HS-5 (cell line): Measurements from ENCODE around the gene SDSL.

Experiments used
- DNase-seq: peaks from one replicate; pipeline ENCODE4 v3.0.0-alpha.2; 2012; ENCODE audit warnings: low read depth

SDSL gene

DNA sequence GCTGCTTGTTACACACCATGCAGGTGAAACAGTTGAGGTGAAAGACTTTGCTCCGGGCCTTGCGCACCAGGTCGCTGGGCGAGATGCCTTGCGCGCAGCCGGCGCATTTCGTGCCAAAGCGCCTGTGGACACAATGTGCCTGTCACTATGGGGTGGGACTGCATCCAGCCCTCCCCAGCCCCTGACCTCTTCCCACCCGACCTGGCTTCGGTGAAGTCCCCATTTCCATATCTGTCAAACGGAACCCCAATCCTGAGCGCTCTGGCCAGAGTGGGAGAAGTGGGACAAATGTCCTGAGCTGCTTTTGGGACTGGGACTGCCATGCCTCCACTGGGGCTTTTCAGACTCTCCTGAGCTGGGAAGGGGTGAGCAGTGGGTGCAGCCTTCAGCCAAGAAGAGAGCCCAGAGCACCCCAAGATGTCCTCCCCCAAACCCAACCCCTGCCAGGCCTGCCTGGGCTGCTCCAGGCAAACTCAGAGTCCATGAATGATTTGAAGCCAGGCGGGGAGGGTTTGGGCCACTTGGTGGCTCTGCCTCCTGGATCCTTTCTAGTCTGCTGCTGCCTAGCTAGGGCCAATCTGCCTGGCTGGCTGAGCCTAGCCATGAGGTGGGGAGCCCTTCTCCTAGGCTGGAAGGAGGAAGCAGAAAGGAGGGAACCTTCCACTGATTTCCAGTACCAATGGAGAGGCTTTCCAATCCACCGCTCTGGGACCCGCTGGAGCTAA lies 47.2 kb downstream of the SDSL start:
- no peak for DNase-seq

DNA sequence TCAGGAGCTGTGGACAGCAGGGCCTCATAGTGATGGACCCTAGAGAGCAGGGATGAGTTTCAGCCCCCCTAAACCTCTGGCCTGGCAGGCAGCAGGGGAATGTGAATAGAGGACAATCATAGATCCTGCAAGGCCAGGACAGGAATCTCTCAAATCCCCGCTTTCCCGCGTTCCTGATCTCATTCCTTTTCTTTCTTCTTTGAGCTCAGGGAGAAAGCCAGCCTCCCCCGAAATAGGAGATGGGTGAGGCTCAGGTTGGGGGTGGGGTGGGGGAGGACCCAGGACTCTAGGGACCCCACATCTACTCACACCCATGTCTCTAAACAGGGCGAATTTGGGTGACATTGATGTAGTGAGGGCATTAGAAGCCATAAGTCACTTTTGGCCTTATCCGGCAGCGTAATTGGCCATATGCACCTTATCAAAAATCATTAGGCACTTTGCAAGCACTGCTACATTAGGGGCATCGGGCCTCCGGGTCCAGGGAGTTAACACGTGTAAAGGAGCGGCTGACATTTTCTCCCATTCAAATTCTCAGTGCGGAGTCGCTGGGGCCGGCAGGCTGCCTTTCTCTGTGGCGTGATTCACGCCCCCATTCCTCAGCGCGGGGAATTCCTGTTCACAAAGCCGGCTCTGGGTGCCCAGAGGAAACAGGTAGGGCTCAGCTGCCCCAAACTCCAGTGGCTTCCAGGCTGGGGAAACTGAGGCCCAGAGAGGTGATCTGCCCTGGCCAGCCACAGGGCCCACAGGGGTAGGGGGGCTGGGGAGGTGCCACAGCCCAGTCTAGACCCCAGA lies 48.0 kb downstream of the SDSL start:
- DNase-seq: no peak

DNA sequence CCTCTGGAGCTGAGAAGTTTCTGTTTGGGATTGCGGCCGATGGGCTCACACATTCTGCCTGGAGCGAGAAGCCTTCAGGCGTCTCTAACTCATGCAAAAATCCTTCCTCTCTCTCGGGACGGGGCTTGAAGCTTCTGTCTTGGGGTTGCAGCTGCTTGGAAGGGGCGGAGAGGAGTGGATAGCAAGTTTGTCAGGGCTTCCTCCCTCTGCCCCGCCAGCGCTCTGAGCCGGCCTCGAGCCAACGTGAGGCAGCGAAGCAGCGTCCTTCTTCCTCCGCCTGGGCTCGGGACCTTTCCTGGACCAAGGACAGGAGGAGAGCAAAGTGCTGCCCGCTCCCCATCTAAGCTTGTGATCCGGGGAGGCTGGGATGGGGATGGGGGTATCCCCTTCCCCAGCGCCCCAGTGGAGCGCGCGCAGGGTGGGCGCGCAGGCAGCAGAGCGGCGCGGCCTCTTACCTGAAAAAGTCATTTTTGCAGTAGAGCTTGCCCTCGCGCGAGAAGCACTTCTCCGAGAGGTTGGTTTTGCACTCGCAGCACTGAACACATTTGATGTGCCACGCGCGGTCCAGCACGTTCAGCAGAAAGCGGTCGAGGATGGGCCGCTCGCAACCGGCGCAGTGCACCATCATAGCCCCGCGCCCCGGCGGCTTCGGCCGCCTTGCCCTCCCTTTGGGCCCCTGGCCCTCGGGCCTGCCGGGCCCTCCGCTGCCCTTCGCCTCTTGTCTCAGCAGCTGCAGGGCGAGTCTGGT lies 48.9 kb downstream of the SDSL start:
- no peak for DNase-seq

DNA sequence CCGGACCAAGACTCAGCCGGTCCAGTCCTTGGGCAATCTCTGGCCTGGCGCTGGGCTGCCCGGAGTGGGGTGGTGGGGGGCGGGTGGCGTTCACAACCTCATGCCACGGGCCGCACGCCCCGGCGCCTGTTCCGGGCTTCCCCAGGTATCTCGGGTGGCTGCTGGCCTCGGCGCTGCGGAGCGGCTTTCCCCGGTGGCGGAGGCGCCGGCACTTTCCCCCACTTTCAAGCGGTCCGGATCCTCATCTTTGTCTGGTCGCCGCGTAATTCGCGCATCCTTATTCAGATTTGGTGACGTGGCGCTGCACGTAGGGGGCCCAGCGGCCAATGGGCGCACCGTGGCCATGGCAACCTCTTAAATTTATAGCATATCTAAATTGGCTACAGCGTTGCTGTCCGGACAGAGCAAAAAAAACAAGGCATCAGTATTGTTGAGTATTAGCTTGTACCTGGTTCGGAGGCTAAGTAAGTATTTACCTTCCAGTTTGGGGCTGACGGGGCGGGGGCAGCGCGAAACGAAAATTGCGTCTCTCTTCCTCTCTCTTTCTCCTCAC lies 49.5 kb downstream of the SDSL start, which contains the start of gene LHX5:
LHX5 (minus strand) TSS at position 253 of the 553 bp plus-strand sequence. CDS start 373 bp downstream, outside the sequence.
- DNase-seq: no peak

DNA sequence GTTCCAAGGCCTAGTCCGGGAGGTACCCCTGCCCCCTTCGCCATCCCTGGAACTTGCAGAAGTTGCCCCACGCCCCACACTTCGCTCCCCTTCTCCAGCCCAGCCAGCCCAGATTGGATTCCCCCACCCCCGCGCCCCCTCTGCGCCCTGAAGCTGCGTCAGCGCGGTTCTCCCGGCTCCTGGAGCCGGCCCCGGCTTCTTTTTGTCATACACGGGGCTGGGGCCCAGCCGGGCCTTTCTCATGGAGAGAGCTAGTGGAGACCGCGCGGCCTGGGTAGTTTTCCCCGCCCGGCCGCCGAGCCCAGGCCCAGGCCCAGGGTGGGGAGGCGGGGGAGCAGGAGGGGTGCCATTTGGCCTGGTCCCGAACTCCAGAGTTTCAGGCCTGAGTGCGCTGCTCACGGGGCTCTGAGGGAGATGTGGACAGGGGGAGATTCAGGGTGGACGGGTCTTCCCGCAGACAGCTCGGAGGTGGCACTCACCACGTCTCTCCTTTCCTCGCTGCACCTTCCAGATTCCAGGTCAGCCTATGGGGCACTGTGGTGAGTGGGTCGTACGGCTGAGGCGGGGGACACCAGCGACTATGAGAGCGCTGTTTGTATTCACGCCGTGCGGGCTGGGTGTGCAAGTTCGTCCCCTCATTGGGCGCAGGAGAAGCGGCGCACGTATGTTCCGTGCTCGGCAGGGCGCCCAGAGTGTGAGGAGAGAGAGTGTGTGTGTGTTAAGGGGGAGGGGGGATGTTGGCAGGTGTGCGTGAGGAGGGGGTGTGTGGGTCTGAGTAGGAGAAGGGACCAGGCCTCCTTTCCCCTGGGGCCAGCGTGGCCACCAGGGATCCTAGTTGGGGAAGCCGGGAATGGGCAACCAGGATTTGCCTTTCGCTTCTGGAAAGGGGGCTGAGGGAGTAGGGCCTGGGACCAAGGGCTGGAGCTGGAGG lies 50.3 kb downstream of the SDSL start:
- DNase-seq: no peak

DNA sequence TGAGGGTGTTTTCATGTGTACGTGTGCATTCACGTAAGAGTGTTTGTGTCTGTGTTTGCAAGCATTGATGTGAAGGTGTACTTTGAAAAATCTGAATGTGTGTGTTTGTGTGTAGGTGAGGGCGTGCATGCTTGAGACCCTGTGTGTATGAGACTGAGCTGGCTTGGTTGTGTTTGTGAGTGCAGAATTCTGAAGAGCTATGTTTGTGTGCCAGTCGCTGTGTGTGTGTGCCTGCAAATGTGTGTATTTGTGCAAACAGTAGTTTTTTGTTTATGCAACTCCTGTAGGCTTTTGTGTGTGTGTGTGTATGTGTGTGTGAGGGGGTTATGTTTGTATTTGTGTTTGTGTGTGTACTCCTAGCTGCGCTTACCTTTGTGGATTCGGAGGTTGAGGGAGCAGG lies 51.2 kb downstream of the SDSL start:
- no peak for DNase-seq

DNA sequence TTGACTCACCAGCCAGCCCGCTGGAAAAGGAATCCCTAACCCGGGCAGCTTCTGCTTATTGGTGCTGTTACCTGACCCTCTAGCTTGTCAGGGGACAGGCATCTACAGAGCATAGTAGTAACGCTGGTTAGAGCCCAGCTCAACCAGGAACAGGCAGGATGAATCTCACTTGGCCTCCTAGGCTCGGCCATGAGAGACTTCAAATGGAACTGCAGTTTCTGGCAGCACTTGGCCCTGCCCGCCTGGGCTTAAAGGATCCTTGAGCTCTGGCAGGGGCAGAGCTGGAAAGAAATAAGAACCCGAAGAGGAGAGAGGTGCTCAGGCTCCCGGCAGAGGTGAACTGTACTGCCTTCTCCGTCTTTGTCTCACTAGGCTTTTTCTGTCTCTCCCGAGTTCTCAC lies 51.8 kb downstream of the SDSL start:
- no peak for DNase-seq

DNA sequence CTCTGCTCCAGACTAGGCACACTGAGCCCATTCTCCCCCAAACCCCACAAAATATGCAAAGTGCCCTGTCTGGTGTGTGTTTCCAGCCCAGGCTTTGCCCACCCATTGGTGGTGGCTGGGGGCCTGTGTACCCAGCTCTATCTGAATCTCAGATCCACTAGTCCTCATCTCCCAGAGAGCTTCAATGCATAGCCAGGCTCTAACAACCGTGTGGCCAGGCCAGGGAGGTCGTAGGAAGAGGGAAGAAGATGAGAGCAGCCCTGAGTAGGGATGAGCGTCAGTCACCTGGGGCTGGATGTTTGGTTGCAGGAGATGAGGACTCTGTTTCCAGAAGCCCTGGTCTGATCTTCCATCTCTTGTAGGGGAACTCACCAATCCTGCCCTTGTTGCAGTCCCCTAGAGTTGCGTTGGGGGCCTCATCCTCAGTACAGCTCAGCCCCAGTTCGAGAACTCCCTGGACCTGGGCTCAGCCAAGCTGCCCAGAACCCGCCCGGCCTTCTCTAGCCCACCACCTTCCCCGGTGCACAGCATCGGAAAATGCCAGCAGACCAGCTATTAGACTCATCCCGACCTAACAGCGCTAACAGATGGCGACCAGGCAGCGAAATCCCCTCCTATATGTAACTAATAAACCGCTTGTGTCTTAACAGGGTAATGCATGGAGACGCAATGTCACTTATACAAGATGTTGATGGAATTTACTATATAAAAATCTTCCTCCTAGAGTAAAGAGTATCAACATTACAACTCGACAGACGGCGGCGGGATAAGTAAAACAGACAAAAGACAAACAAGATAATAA lies 52.7 kb downstream of the SDSL start:
- DNase-seq: no peak

DNA sequence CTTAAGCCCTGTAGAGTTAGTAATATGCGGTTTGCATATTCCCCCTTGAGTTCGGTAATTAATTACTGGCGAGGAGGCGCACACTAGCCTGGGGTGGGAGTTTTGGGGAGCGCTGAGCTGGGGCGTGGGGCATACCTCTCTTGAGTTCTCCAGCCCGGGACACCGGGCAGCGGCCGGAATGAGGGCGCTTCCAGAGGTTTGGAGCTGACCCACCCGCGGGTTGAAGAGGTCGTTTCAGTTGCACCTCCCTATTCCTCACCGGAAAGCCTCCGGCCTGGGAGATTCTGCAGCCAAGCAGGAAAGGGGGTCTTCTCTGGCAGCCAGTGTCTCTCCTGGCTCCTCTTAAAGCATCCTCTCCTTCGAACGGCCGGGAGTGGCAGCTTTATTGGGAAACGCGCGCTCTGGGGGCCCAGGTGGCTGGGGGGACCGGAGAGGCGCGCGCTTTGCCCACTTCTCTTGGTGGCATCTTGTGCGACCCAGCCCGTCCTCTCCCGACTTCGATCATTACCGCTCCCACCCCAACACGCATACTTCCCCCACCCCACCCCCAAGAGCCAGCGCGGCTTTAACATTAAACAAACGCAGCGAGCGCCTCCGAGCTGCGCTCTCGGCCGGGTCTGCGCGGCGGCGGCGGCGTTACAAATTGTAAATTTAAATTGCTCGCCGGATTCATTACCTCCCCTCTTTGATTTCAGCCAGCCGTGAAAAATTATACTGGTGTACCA lies 53.4 kb downstream of the SDSL start:
- no peak for DNase-seq

DNA sequence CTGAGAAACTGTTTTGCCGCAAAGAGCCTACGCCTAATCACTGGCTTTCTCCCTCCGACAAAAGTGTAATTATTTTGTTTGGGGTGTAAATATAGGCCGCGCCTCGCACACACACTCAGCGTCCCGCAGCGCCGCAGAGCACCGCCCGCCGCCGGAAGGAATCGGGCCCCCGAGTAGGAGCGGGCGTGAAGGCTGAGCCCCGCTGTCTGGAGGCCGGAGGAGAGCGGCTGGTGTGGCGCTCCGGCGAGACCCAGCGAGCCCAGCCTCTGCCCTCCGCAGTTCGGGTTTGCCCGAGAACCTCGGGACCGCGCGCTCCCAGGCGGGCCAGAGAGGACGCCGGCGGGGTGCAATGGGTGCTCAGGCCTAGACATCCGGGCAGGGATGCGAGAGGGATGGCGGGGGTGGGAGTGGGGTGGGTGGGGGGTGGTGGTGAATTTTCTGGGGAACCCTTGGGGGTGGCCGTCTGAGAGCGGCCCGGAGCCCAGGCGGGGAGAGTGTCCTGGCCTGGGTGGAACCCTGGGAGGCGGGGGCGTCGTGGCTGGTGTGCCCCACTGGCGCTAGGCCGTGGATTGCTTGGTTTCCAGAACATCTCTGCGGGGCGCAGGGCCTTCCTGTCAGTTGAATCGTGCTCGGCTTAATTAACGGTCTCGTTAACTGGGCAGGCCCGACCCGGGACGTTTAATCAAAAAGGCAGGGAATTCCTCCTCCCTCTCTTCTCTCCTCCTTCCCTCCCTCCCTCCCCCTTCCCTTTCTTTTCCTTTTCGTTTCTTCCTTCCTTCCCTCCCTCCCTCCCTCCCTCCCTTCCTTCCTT lies 54.2 kb downstream of the SDSL start:
- DNase-seq: no peak

DNA sequence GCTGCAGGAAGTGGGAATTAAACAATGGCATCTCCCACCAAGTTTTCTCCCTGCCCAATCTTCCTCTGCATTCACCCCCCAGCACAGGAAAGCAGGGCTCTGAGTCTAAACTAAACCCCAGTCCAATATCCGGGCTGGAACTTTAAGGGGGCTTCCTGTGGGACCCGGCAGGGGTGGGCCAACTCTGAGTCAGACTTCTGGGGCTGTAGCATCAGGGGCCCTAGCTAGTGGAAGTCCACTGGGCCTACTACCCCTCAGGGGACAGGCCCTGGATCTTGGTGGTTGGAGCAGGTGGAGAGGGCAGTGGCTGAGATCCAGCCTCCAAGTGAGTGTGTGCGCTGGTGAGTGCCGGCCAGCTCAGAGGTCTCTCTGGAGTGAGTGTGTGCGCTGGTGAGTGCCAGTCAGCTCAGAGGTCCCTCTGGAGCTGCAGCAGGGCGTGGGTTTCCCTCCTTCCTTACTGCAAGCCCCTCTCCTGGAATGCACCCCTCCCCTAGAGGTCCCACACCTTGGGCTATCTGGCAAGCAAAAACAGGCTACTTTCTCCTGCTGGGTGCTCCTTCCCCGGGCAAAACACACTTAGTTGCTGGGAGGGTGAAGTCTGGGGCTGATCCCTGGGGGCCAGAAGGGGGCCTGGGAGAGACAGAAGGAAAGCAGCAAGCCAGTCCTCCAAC lies 55.1 kb downstream of the SDSL start:
- DNase-seq: no peak

DNA sequence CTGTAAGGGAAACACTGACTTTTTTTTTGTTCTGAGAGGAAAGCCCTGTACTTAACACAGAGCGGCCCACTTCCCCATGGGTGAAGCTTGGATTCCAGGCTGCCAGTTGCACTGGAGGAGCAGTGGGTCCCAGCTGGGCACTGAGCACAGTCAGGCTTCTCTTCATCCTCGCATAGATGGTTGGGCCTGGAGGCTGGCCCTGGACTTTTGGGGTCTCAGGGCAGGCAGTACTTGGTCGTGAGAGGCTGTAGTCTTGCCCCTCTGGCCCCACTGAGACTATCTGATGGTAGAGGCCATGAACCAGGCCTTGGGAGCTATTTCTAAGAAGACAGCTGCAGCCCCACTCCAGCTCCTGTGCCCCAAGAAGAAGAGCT lies 55.6 kb downstream of the SDSL start:
- no peak for DNase-seq

DNA sequence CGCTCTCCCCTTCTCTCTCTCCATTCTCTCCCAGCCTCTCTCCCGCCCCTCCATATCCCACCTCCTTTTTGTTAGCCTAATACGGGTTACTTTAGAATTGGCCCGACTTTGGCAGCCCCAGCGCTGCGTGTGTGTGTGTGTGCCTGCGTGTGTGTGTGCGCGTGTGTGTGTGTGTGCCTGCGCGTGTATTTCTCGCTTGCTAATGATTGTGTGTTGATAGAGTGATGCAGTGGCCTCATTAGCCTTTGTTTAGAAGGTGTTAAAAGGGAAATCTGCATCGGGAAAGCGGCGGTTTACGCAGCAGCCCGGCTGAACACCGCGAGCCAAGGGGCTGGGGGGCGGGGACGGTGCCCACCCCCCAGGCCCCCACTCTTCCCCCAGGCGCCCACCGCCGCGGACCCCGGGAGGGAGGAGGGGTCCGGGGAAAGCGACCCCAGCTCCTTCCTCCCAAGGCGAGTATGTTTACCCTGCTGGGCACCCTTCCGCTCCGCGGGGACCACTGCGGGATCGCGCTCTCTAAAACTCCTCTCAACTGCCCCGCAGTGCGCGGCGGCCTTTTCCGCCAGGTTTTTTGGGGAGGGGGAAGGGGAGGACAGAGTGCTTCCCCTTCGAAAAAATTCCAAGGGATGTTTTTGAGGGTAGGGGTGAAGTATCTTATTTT lies 56.3 kb downstream of the SDSL start:
- no peak for DNase-seq

DNA sequence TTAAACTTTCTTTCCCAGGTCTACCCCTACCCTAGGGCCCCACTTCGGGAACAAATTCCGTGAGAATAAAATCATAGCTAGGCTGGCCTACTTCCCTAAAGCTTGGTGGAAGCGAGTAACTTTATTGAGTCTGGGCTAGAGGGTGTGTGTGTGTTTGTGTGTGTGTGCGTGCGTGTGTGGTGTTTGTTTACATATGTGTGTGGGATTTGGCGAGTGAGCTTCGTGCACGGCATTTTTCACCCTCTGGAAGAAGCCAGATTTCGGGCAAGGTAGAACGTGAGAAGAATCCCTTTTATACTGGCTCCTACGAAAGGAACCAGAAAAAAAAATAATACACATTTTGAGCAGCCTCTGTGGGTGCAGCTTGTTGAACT lies 57.0 kb downstream of the SDSL start:
- DNase-seq: no peak

DNA sequence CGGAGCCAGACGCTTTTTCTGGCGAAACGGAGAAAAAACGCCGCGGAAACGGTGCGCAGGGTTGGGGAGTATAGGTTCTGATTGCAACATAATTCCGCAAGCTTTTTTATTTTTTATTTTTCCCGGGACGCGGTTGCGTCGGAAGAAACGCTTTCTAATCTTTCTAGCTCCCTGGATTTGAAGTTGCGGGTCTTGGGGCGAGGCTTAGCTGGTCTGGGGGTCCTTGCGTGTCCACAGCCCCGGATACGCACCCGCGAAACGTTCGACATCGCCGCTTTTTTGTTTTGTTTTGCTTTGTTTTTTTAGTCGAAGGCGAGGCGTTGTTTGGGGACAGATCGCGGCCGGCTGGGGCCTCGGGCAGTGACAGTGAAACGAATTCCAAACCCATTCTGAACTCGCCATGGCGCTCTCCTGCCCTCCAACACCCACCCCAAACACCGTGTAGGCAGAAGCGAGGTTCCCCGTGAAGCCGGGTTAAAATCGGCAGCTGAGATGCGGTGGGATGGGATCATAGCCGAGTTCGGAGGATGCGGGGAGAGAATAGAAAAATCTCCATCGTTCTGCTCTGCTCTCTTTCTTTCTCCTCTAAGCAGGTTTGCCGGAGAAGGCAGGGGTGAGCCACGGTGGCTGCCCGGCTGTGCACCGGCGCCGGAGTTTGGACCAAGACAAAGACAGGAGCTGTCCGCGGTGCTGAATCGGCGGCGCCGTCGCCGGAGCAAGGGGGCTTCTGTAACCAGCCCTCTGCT lies 57.6 kb downstream of the SDSL start:
- DNase-seq: no peak

DNA sequence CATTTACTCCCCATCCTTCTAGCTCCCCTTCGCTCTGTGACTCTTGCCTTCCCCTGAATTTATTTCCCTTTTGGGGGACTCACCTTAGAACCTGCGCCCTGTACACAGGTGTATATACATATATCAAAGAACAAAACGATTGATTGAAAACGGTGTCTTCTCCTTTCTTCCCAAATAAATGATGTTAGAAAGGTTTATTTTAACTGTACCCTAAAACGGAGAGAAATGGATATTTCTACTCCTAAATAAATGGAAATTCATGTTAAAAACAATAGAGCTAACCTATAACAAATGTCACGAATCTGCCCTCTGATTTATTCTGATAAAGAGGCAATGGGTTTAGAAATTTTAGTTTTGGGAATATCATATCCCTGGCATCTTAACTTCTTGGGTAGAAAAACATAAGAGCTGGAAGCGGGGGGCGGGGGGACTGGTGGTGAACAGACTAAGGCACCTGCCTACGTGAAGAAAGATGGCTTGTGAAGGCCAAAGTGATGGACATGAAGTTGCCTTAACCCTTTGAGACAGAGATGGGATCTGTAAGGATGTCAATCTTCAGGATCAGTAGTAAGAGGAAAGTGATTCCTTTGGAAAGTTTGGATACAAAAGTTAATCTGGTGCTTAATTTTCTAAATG lies 58.3 kb downstream of the SDSL start:
- no peak for DNase-seq

DNA sequence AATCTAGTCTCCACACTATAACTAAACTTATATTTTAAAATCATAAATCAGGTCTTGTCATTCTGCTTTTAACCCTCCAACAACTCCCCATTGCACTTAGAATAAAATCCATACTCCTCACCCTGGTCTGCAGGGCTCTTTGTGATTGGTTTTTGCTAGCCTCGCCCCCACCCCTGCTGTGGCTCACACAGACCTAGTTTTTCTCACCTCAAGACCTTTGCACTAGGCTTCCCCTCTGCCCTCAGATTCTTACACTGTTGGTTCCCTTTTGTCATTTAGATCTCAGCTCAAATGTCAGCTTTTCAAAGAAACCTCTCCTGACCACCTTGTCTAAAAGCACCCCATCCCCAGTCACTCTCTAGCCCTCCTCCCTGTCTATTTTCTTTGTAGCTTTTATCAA lies 60.2 kb downstream of the SDSL start:
- DNase-seq: no peak
